BJ (cell line): ENCODE data around the gene ZNF423. TPM values are rescaled to one million over a fixed set of nuclear protein-coding genes. Genes with fewer than 3 reads are reported as not detected.

Experiments used
- CTCF ChIA-PET: fragments of 350-600 bp; formaldehyde crosslinking; extraction: SDS; loops from one replicate; lab custom pipeline; 2021; ENCODE audit warnings: antibody characterized with exemption, inconsistent platforms; lab: Yijun Ruan, JAX
- POLR2A ChIA-PET: fragments of 300-600 bp; sonication (Branson Sonifier 250); formaldehyde crosslinking; extraction: SDS; loops from one replicate; lab custom pipeline; 2021; ENCODE audit warnings: antibody characterized with exemption; lab: Charles Lee
- DNase-seq: peaks from one replicate; pipeline ENCODE4 v3.0.0-alpha.2; 2011; ENCODE audit warnings: low read depth
- H3K27me3 ChIP-seq: 2 replicates; pipeline ENCODE4 v1.6.0; 2011; ENCODE audit warnings: low read length; ENCODE audit not compliant: control insufficient read depth, insufficient read depth
- H3K36me3 ChIP-seq: 2 replicates; pipeline ENCODE4 v1.5.1; 2011; ENCODE audit warnings: low read length; ENCODE audit not compliant: control insufficient read depth, insufficient read depth
- H3K4me3 ChIP-seq: 2 replicates; pipeline ENCODE4 v1.5.1; 2011; ENCODE audit warnings: low read depth, mild to moderate bottlenecking, control low read depth, low read length
- polyA plus RNA-seq: library from polyadenylated mRNA; depleted of rRNA; stranded (reverse); fragments of >200 nt; gene quantifications from 2 replicates; pipeline ENCODE4 v1.2.3, GENCODE V29; 2011
- TF ChIP-seq, protein P1 (sequence below): IDR thresholded peaks from 2 replicates; pipeline ENCODE4 v1.5.1; 2011; ENCODE audit warnings: low read depth, mild to moderate bottlenecking, control low read depth, inconsistent platforms, low read length, moderate library complexity; ENCODE audit not compliant: insufficient read depth

The ZNF423 gene
- polyA plus RNA-seq, 1 experiment: 0.22 TPM

GRCh38 chr16:49619811-49620157, 236.1 kb downstream of the ZNF423 start:
- Histone ChIP-seq H3K27me3 (no peaks in the 10 kb centered on the region), H3K36me3 (no peaks in the 10 kb centered on the region), H3K4me3 (no peak overlapping the region)
- ChIA-PET POLR2A (no interaction called here), CTCF (no interaction called here)
- no peak for DNase-seq
- TF ChIP-seq, protein P1, sequence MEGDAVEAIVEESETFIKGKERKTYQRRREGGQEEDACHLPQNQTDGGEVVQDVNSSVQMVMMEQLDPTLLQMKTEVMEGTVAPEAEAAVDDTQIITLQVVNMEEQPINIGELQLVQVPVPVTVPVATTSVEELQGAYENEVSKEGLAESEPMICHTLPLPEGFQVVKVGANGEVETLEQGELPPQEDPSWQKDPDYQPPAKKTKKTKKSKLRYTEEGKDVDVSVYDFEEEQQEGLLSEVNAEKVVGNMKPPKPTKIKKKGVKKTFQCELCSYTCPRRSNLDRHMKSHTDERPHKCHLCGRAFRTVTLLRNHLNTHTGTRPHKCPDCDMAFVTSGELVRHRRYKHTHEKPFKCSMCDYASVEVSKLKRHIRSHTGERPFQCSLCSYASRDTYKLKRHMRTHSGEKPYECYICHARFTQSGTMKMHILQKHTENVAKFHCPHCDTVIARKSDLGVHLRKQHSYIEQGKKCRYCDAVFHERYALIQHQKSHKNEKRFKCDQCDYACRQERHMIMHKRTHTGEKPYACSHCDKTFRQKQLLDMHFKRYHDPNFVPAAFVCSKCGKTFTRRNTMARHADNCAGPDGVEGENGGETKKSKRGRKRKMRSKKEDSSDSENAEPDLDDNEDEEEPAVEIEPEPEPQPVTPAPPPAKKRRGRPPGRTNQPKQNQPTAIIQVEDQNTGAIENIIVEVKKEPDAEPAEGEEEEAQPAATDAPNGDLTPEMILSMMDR: no peak

- no peak overlapping the region for H3K4me3 ChIP-seq
- TF ChIP-seq, protein P1: no peak
- H3K27me3 ChIP-seq: no peaks in the 10 kb centered on the region
- H3K36me3 ChIP-seq: no peaks in the 10 kb centered on the region
- ChIA-PET CTCF (no interaction called here), POLR2A (no interaction called here)
- DNase-seq: no peak
These were observed 237.0 kb downstream of the ZNF423 start for GRCh38 chr16:49618955-49619354.

- no peaks in the 10 kb centered on the region for H3K36me3 ChIP-seq
- H3K4me3 ChIP-seq: no peak overlapping the region
- TF ChIP-seq, protein P1: no peak
- DNase-seq: no peak
- H3K27me3 ChIP-seq: 0 out of 2 replicates have a peak, but pooled peaks cover 2% of the 10 kb centered on the region
- ChIA-PET CTCF (interaction anchor here (1.6 kb wide), 1 partner anchor 25 kb away, joined by 6 read pairs; no protein-coding TSS in a partner anchor), POLR2A (no interaction called here)
These were observed 238.1 kb downstream of the ZNF423 start for GRCh38 chr16:49617710-49618330.

- POLR2A ChIA-PET: no interaction called here
- Histone ChIP-seq H3K27me3 (0 out of 2 replicates have a peak, but pooled peaks cover 2% of the 10 kb centered on the region), H3K4me3 (no peak overlapping the region), H3K36me3 (no peaks in the 10 kb centered on the region)
- TF ChIP-seq, protein P1: no peak
- CTCF ChIA-PET: interaction anchor here (0.6 to 1.6 kb wide), 3 partner anchors 9 to 136 kb away, joined by 3 to 6 read pairs (median 6); no protein-coding TSS in a partner anchor
- no peak for DNase-seq
These were observed 238.8 kb downstream of the ZNF423 start for GRCh38 chr16:49617016-49617629.

DNA sequence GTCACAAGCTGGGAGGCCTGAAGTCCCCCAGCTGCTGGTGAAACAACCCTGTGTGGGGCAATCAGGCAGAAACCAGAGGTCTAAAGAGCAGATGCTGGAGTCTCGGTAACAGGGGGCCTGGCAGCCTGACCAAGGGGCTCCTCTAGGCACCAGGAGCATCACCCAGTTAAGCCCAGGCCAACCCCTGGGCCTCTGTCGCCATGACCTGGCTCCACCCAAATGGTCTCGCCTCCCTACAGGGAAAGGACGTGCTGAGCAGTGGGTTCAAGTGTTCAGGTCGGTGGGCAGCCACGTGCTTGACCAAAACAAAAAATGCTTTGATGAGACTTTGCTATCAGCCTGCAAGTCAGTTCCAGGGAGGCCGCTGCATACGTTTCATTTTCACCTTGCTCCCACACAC, 240.3 kb downstream of the ZNF423 start:
- DNase-seq: no peak
- TF ChIP-seq, protein P1: no peak
- H3K36me3 ChIP-seq: no peaks in the 10 kb centered on the region
- POLR2A ChIA-PET: no interaction called here
- 0 out of 2 replicates have a peak, but pooled peaks cover 2% of the 10 kb centered on the region for H3K27me3 ChIP-seq
- no peak overlapping the region for H3K4me3 ChIP-seq
- CTCF ChIA-PET: interaction anchor here (0.6 kb wide), 1 partner anchor 121 kb away, joined by 4 read pairs; no protein-coding TSS in a partner anchor
